ENCODE results near the gene GCNA. TPM values are rescaled to one million over a fixed set of nuclear protein-coding genes. Genes with fewer than 3 reads are reported as not detected.
"Not testable (repeated sequence)": the region's sequence is repeated elsewhere in the genome, so short reads cannot be mapped to it uniquely, and the experiment has no call there.

Gene GCNA
- total RNA-seq, 4 donors from 2014 or later = 0.35 to 3.1 (median 0.84) TPM

GRCh38 chrX:71558920-71559319 lies 19.3 kb upstream of the GCNA start:
- WGBS, 2 donors = 76 to 90% methylated on average over 2 to 5 of the region's 5 CpGs
- H3K36me3 ChIP-seq = peaks cover 3 to 99% (median 4%) of the 10 kb centered on the region in 3 donors

GRCh38 chrX:71559773-71560172 lies 18.5 kb upstream of the GCNA start:
- WGBS, 2 donors = 72 to 74% methylated on average over 3 to 6 of the region's 6 CpGs
- H3K4me1 ChIP-seq; DNase-seq; H3K27ac ChIP-seq; intact Hi-C loops (cut with DNase I); H3K9me3 ChIP-seq; H3K27me3 ChIP-seq; H3K4me3 ChIP-seq: not testable (repeated sequence)
- H3K36me3 ChIP-seq = peaks cover 3 to 99% (median 4%) of the 10 kb centered on the region in 3 donors

More at GRCh38 chrX:71558920-71559319, 19.3 kb upstream of the GCNA start:
- H3K9me3 ChIP-seq = no peaks in the 10 kb centered on the region
- H3K27ac ChIP-seq = no peak overlapping the region
- TF ChIP-seq, protein P1, sequence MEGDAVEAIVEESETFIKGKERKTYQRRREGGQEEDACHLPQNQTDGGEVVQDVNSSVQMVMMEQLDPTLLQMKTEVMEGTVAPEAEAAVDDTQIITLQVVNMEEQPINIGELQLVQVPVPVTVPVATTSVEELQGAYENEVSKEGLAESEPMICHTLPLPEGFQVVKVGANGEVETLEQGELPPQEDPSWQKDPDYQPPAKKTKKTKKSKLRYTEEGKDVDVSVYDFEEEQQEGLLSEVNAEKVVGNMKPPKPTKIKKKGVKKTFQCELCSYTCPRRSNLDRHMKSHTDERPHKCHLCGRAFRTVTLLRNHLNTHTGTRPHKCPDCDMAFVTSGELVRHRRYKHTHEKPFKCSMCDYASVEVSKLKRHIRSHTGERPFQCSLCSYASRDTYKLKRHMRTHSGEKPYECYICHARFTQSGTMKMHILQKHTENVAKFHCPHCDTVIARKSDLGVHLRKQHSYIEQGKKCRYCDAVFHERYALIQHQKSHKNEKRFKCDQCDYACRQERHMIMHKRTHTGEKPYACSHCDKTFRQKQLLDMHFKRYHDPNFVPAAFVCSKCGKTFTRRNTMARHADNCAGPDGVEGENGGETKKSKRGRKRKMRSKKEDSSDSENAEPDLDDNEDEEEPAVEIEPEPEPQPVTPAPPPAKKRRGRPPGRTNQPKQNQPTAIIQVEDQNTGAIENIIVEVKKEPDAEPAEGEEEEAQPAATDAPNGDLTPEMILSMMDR (IDR thresholded peaks at IDR 0.05) = no peak
- no peak for TF ChIP-seq POLR2A (IDR thresholded peaks at IDR 0.05)
- H3K4me1 ChIP-seq = no peaks in the 10 kb centered on the region
- intact Hi-C loops (cut with DNase I) = no loop called here
- H3K27me3 ChIP-seq = no peaks in the 10 kb centered on the region
- H3K4me3 ChIP-seq = no peak overlapping the region
- DNase-seq = no peak

DNA sequence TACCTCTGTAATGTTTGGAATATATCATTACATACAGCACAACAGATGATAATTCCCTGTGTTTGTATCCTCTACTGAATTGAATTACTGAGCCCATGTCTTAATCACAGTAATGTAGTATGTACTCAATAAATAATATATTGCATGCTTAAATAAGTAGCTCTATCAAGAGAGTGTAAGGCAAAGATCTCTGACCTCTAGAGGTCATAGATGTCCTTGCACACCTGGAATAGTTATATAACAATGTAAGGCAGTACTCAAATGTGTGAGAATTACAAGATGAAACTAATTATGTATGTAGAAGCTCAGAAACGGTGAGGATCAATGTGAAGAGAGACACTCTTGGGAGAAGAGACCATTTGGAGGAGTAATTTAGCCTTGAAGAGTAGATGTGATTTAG lies 14.3 kb upstream of the GCNA start:
- peaks cover 3 to 100% (median 6%) of the 10 kb centered on the region in 3 donors for H3K36me3 ChIP-seq
- intact Hi-C loops (cut with DNase I) = no loop called here
- WGBS, 2 donors = 62 to 78% methylated on average over 1 of the region's 1 CpG

DNA sequence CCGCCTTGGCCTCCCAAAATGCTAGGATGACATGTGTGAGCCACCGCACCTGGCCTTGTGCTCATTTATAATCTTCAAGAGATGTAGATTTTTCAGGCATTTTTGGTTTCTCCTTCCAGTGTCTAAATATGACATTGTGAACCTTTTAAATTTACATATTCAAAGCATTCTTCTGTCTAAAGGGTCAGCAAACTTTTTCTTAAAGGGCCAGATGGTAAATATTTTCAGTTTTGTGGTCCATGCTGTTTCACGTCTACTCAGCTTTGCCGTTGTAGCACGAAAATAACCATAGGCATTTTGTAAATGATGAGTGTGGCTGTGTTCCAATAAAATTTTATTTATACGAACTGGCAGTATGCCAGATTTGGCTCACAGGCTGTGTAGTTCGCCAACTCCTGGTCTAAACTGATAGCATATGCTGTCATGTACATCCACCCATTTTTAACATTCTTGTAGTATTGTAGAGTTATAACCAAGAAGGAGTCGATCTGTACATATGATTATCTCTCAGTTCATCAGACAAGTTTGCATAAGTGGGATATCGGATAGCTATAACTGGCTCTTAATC lies 12.7 kb upstream of the GCNA start:
- no peak for DNase-seq
- Histone ChIP-seq H3K27ac (no peak overlapping the region), H3K4me3 (no peak overlapping the region), H3K27me3 (no peaks in the 10 kb centered on the region), H3K4me1 (no peaks in the 10 kb centered on the region), H3K9me3 (no peaks in the 10 kb centered on the region), H3K36me3 (peaks cover 3 to 98% (median 5%) of the 10 kb centered on the region in 3 donors)
- 44 to 65% methylated on average over 8 to 9 of the region's 9 CpGs for WGBS, 2 donors
- TF ChIP-seq, protein P1 (IDR thresholded peaks at IDR 0.05) = no peak
- TF ChIP-seq POLR2A (IDR thresholded peaks at IDR 0.05) = no peak
- intact Hi-C loops (cut with DNase I) = no loop called here

More for the DNA sequence above, 14.3 kb upstream of the GCNA start:
- H3K9me3 ChIP-seq = no peaks in the 10 kb centered on the region
- H3K4me1 ChIP-seq = no peaks in the 10 kb centered on the region
- no peak overlapping the region for H3K4me3 ChIP-seq
- TF ChIP-seq, protein P1 (IDR thresholded peaks at IDR 0.05) = no peak
- TF ChIP-seq POLR2A (IDR thresholded peaks at IDR 0.05) = no peak
- no peak for DNase-seq
- H3K27ac ChIP-seq = no peak overlapping the region
- H3K27me3 ChIP-seq = no peaks in the 10 kb centered on the region

- H3K4me1 ChIP-seq; H3K9me3 ChIP-seq; H3K27ac ChIP-seq; DNase-seq; intact Hi-C loops (cut with DNase I); H3K4me3 ChIP-seq; H3K27me3 ChIP-seq: not testable (repeated sequence)
- peaks cover 0 to 98% (median 18%) of the 10 kb centered on the region in 3 donors for H3K36me3 ChIP-seq
- 85 to 98% methylated on average over 4 to 8 of the region's 8 CpGs for WGBS, 2 donors
Measured at GRCh38 chrX:71571390-71571789, 6.8 kb upstream of the GCNA start.

GRCh38 chrX:71573590-71573989 lies 4.6 kb upstream of the GCNA start:
- Histone ChIP-seq H3K9me3 (no peaks in the 10 kb centered on the region), H3K4me3 (no peak overlapping the region), H3K27me3 (no peaks in the 10 kb centered on the region), H3K36me3 (peaks cover 0 to 94% (median 18%) of the 10 kb centered on the region in 3 donors), H3K27ac (no peak overlapping the region), H3K4me1 (no peaks in the 10 kb centered on the region)
- WGBS, 2 donors = 40% methylated on average over 1 of the region's 2 CpGs; no CpG with 5 or more reads in 1 of the 2 donors
- no peak for DNase-seq
- TF ChIP-seq POLR2A (IDR thresholded peaks at IDR 0.05) = no peak
- TF ChIP-seq, protein P1 (IDR thresholded peaks at IDR 0.05) = no peak
- intact Hi-C loops (cut with DNase I) = no loop called here

Measured in esophagus squamous epithelium (tissue), 5 donors.